ENCODE data around the gene ABCA3. TPM values are rescaled to one million over a fixed set of nuclear protein-coding genes. Genes with fewer than 3 reads are reported as not detected.

ABCA3 gene
- total and polyA plus RNA-seq, 4 donors = 197 to 607 (median 411) TPM

DNA sequence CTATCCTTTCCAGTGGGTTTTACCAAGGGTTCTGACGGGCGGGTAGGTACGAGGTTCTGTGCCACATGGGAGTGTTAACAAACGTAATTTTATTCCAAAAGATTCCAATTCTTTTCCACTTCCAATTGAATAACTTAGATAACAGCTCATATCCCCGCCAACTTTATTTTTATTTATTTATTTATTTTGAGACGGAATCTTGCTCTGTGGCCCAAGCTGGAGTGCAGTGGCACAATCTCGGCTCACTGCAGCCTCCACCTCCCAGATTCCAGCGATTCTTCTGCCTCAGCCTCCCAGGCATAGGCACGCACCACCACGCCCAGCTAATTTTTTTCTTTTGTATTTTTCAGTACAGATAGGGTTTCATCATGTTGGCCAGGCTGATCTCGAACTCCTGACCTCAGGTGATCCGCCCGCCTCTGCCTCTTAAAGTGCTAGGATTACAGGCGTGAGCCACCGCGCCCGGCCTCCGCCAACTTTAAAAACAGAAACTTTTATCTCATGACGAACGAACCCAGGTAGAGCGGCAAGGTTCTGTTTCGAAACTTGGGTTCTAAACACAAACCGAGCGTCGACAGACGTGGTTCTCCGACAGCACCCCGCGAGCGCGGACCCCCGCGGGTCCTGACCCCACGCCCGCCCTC is 89.8 kb downstream of the ABCA3 start:
- ATAC-seq (ENCODE audit: insufficient read depth, low FRiP score) = peak; percentile 3
- peak overlapping the region; percentile 87 to 96 for H3K27ac ChIP-seq (ENCODE audit: low read depth in 1 of 2, low read length in 1 of 2)
- H3K4me3 ChIP-seq = peak overlapping the region; percentile 71
- H3K9me3 ChIP-seq (ENCODE audit: control insufficient read depth in 4 of 4, insufficient read depth in 3 of 4, low read length in 3 of 4) = no peaks in the 10 kb centered on the region
- peak; percentile 24 to 32 (median 32) for DNase-seq
- H3K4me1 ChIP-seq (ENCODE audit: control insufficient read depth in 5 of 5, insufficient read depth in 5 of 5, low read length in 5 of 5) = peaks cover 0 to 18% (median 5%) of the 10 kb centered on the region in 5 donors
- no peaks in the 10 kb centered on the region for H3K27me3 ChIP-seq (ENCODE audit: control insufficient read depth in 3 of 3, insufficient read depth in 3 of 3, low read length in 2 of 3)
- H3K36me3 ChIP-seq (ENCODE audit: control insufficient read depth in 4 of 4, insufficient read depth in 4 of 4, low read length in 4 of 4) = peaks cover 15 to 30% (median 19%) of the 10 kb centered on the region in 4 donors
- H3K9ac ChIP-seq (ENCODE audit: insufficient read depth in 1 of 2, low read length in 2 of 2) = peak overlapping the region in 1 of 2 donors; percentile 58
- WGBS, 2 donors = 8 to 11% methylated on average over 35 of the region's 35 CpGs
- TF ChIP-seq CTCF (IDR thresholded peaks at IDR 0.05; ENCODE audit: control extremely low read depth, extremely low read depth) = no peak

GRCh38 chr16:2246301-2246885 is 94.1 kb downstream of the ABCA3 start:
- peaks cover 8 to 37% (median 21%) of the 10 kb centered on the region in 4 donors for H3K36me3 ChIP-seq (ENCODE audit: control insufficient read depth in 4 of 4, insufficient read depth in 4 of 4, low read length in 4 of 4)

GRCh38 chr16:2244926-2245795 is 95.4 kb downstream of the ABCA3 start:
- no peak for DNase-seq
- Histone ChIP-seq H3K9me3 (ENCODE audit: control insufficient read depth in 4 of 4, insufficient read depth in 3 of 4, low read length in 3 of 4) (no peaks in the 10 kb centered on the region), H3K4me3 (no peak overlapping the region), H3K27me3 (ENCODE audit: control insufficient read depth in 3 of 3, insufficient read depth in 3 of 3, low read length in 2 of 3) (no peaks in the 10 kb centered on the region), H3K36me3 (ENCODE audit: control insufficient read depth in 4 of 4, insufficient read depth in 4 of 4, low read length in 4 of 4) (peaks cover 8 to 37% (median 21%) of the 10 kb centered on the region in 4 donors), H3K9ac (ENCODE audit: insufficient read depth in 1 of 2, low read length in 2 of 2) (no peak overlapping the region), H3K27ac (ENCODE audit: low read depth in 1 of 2, low read length in 1 of 2) (no peak overlapping the region), H3K4me1 (ENCODE audit: control insufficient read depth in 5 of 5, insufficient read depth in 5 of 5, low read length in 5 of 5) (peaks cover 0 to 3% (median 0%) of the 10 kb centered on the region in 5 donors)
- ATAC-seq (ENCODE audit: insufficient read depth, low FRiP score) = no peak
- WGBS, 2 donors = 95 to 96% methylated on average over 30 of the region's 30 CpGs
- TF ChIP-seq CTCF (IDR thresholded peaks at IDR 0.05; ENCODE audit: control extremely low read depth, extremely low read depth) = no peak

More at GRCh38 chr16:2246301-2246885, 94.1 kb downstream of the ABCA3 start:
- Histone ChIP-seq H3K4me3 (no peak overlapping the region), H3K27me3 (ENCODE audit: control insufficient read depth in 3 of 3, insufficient read depth in 3 of 3, low read length in 2 of 3) (no peaks in the 10 kb centered on the region), H3K27ac (ENCODE audit: low read depth in 1 of 2, low read length in 1 of 2) (no peak overlapping the region), H3K4me1 (ENCODE audit: control insufficient read depth in 5 of 5, insufficient read depth in 5 of 5, low read length in 5 of 5) (peaks cover 0 to 10% (median 0%) of the 10 kb centered on the region in 5 donors), H3K9me3 (ENCODE audit: control insufficient read depth in 4 of 4, insufficient read depth in 3 of 4, low read length in 3 of 4) (no peaks in the 10 kb centered on the region), H3K9ac (ENCODE audit: insufficient read depth in 1 of 2, low read length in 2 of 2) (no peak overlapping the region)
- no peak for ATAC-seq (ENCODE audit: insufficient read depth, low FRiP score)
- DNase-seq = no peak
- TF ChIP-seq CTCF (IDR thresholded peaks at IDR 0.05; ENCODE audit: control extremely low read depth, extremely low read depth) = no peak
- WGBS, 2 donors = 92 to 94% methylated on average over 18 of the region's 18 CpGs

Data from lung (tissue), 12 donors.